Right ventricle myocardium inferior (tissue), 1 donor: ENCODE data around the gene NAT10. TPM values are rescaled to one million over a fixed set of nuclear protein-coding genes. Genes with fewer than 3 reads are reported as not detected.
A peak's percentile ranks its signal among the peaks of the same experiment; 100 is the strongest.

Experiments used
- ATAC-seq: fragments of 200-7000 bp; cut with Tn5 transposase; one replicate; pipeline ENCODE4 v1.9.1; 2020; ENCODE audit warnings: mild to moderate bottlenecking, moderate library complexity
- DNase-seq: peaks from one replicate; pipeline ENCODE4 v3.0.0; 2021; ENCODE audit errors: missing footprints
- intact Hi-C: fragments of 100-400 bp; cut with DNase I; formaldehyde crosslinking; loops from one replicate; pipeline ENCODE4 v1.11.0; 2022
- total RNA-seq: library from RNA; stranded (reverse); fragmentation: NEBNext Ultra II Directional; extraction: Animal tissue kit (Norgen Biotek cat#: 25700); gene quantifications from one replicate; pipeline ENCODE4 v1.2.1, GENCODE V29; 2021
- donor health status: DM: no; HTN: yes; CAD: no; lungs with severe emphysema.

Gene NAT10
- total RNA-seq, 1 donor from 2014 or later: 22.8 TPM

DNA sequence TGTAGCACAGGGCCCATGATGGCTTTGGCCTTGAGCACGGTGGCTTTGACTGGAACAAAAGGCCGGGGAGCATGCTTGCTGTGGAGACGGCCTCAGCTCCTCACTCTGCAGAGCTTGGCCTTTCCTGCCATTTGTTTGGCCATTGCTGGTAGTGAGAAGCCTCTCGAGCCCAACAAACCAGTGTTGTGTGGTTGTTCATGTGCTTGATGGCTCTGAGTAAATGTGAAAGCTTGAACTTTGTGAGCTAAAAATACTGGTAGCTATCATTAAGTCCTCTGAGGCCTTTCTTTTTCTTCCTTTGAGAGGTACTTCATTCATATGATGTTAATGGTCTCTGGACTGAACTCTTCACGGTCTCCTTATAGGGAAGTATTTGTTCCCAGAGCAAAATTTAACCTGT lies 39.6 kb downstream of the NAT10 start:
- ATAC-seq (no peak), DNase-seq (no peak)
- intact Hi-C loops: no loop called here

DNA sequence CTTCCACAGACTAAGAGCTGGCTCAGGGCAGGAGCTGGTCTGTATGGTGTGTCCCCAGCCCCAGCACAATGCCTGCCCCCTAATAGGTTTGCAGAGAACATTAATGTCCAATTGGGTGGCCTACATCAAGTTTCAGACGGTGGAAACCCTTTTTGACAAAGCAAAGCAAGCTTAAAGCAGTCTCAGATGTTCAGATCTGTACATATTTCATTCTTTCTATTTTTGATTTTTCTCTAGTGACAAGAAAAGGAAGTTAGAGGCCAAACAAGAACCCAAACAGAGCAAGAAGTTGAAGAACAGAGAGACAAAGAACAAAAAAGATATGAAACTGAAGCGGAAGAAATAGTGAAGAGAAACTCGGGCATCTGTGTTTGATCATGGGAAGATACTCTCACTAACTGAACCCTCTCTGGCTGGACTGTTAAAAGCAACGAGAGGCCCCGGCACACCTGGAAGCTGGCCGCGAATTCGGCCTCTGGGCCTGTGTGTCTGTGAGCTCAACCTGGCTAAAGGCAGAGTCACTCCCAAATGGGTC lies 40.5 kb downstream of the NAT10 start:
- DNase-seq (no peak), ATAC-seq (no peak)
- intact Hi-C loops: no loop called here

DNA sequence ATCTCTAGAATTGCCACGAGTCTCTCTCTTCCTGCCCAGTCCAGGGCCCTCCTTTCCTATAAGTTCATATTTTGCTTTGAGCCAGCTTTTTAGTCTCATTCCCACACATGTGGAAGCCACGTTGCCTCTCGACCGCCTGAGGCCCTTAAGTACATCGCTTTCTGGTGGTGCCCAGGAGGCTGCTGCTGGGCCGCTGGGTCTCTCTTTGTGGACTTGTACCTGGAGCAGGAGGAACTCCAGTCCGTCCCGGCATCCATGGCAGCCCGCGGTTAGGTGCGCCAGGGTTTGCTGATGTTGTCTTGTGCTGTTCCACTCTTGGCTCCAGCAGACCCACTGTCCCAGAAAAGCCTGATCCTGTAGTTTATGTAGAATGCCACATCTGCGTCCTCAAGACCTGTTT lies 41.0 kb downstream of the NAT10 start:
- ATAC-seq: no peak
- intact Hi-C loops: no loop called here
- DNase-seq: no peak

GRCh38 chr11:34146866-34147265 lies 41.4 kb downstream of the NAT10 start:
- ATAC-seq (no peak), DNase-seq (no peak)
- intact Hi-C loops: no loop called here

GRCh38 chr11:34147581-34147980 lies 42.2 kb downstream of the NAT10 start:
- ATAC-seq (no peak), DNase-seq (no peak)
- intact Hi-C loops: no loop called here

DNA sequence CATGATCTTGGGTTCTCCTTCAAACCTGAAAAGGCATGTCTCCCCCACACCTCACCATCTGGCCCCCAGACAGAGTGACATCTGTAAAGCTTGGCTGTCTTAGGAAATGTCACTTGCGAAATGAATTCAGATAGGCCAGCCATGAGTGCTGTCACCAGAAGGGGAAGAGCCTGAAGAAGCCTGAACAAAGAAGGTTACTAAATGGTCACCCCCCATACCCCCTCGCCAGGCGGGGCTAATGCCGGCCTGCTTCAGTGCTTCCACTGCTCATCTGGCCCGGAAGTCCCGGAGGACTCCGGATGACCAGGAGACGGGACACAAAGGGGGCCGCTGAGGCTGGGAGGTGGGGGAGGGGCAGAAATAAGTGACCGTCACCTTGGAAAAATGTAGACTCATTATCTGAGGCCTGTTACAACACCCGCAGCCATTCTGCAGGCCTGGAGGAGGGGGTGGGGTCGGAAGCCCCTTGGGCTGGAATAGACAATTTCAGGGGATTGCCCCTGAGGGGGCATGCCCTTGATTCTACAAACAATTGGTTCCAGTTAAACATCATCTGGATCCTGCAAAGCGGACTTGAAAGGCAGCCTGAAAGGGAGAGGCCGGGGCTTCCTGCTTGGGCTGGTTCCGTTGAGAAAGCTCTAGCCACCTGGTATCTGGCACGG lies 43.2 kb downstream of the NAT10 start:
- ATAC-seq: no peak
- intact Hi-C loops: no loop called here
- no peak for DNase-seq

GRCh38 chr11:34149274-34149673 lies 43.8 kb downstream of the NAT10 start:
- intact Hi-C loops: no loop called here
- no peak for ATAC-seq
- no peak for DNase-seq

DNA sequence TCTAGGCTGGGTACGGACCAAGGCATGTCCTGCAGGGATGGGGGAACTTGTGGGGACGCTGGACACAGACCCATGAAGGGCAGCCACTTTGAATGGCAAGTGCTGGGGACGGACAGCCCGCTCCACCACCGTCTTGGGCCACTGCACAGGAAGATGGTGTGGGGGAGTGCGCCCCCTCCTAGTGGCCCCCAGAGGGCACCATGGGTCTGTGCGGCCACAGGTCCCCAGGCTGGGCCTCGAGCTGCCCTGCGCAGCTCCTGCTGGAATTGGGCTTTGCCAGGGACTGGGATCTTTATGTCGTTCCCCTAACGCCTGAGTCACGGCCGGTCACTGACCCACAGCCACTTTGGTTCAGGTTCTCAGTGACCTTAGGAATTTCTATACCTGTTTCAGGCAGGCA lies 44.4 kb downstream of the NAT10 start:
- ATAC-seq (peak; percentile 32), DNase-seq (no peak)
- intact Hi-C loops: no loop called here

- no peak for DNase-seq
Measured at GRCh38 chr11:34150494-34151151, 45.2 kb downstream of the NAT10 start.

DNA sequence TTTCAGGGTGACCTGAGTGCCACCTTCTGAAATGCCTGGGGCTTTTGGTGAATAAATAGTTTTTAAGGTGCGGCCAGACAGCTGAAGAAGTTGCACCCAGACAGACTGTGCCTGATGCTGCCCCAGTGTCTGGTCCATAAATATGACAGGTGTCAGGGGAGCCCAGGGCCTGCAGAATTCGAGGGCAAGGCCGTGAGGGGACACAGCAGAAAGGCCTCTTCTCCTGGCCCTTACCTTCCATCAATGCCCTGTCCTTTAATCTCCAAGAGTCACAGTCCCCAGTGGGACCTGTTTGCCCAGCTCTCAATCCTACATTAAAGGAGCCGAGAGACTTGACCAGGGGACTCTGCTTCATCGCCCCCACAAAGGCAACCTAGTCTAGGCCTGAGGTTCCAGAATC lies 45.7 kb downstream of the NAT10 start:
- no peak for DNase-seq
- intact Hi-C loops: no loop called here
- no peak for ATAC-seq

More at GRCh38 chr11:34150494-34151151, 45.2 kb downstream of the NAT10 start:
- intact Hi-C loops: no loop called here
- no peak for ATAC-seq

- ATAC-seq (no peak), DNase-seq (no peak)
- intact Hi-C loops: no loop called here
Measured at GRCh38 chr11:34151916-34152845, 46.8 kb downstream of the NAT10 start.

- DNase-seq: no peak
- intact Hi-C loops: no loop called here
- ATAC-seq: no peak
Measured at GRCh38 chr11:34154059-34154875, 48.8 kb downstream of the NAT10 start.

DNA sequence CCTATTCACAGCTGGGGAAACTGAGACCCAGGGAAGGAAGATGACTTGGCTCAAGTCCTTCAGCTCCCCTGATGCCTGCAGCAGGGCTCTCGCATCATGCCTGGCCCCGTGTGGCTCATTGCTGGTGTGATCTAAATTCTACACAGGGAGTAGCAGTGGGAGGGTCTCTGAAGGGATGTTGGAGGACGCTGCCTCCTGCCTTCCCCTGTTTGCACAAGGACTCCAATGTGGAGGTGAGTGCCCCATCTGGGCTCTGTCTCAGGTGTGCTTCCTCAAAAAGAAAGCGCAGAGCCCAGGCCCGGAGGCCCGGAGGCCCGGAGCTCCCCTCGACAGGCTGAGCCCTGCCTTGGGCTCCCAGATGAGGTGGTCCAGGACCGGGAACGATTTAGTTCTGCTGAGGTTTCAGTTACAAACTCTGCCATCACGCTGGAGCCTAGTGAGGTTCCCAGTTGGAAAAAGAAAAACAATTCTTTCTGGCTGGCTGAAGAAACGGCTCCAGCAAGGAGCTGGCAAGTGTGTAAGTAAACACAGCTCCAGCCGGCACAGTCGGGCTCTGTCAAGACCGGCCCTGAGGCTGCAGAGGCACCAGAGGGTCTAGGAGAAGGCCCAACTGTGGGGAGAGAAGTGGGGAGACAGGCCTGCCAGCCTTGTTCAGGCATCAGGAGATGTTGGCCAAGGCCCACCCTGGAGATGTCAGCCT lies 49.8 kb downstream of the NAT10 start:
- intact Hi-C loops: no loop called here
- DNase-seq (no peak), ATAC-seq (no peak)

DNA sequence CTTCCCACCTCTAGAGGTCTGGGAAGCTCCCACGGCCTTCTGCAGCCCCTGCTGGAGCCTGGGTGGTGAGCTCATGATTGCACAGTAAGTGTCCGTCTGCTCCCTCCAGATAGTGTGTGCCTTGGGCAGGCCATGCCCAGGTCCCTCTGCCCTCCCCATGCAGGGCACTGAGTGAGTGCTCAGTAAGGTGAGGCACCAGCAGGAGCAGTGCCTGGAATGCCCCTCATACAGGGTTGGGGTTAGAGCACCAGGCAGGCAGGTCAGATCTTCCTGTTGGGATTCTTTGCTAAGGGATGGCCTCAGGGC lies 50.3 kb downstream of the NAT10 start:
- ATAC-seq (no peak), DNase-seq (no peak)
- intact Hi-C loops: no loop called here

DNA sequence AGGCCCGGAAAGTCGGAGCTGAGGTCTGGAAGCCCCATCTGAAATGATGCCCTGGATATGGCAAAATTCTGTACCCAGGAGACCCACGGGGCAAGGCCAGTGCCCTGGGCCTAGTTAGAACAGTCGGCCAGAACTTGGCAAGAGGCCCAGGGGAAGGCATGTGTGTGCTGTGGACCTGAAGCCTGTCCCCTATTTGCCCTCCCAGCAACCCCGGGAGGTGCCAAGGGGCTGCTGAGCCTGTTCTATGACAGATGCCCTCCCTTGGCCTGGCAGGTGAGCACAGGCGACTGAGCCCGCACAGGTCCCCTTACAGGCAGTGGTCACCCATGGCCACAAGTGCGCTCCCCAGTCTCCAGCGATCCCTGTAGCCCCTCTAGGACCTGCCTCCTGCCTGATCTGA lies 51.7 kb downstream of the NAT10 start:
- ATAC-seq (peak; percentile 36), DNase-seq (no peak)
- intact Hi-C loops: no loop called here

DNA sequence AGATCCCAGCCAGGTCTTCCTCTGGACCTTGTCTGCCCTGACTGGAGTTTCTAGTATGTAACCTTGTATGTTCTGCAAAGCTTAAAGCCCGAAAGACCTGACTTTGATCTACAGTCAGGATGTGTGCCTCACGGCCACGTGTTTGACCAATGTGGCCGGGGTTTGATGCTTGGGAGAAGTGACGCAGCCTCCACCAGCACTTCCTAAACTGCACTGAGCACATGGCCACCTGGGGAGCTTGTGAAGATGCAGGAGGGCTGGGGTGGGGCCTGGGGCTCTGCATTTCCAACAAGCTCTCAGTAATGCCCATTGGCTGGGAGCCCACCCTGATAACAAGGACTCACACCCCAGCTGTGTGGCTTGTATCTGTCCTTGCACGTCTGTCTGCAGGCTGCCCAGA lies 53.2 kb downstream of the NAT10 start:
- ATAC-seq (no peak), DNase-seq (no peak)
- intact Hi-C loops: no loop called here

DNA sequence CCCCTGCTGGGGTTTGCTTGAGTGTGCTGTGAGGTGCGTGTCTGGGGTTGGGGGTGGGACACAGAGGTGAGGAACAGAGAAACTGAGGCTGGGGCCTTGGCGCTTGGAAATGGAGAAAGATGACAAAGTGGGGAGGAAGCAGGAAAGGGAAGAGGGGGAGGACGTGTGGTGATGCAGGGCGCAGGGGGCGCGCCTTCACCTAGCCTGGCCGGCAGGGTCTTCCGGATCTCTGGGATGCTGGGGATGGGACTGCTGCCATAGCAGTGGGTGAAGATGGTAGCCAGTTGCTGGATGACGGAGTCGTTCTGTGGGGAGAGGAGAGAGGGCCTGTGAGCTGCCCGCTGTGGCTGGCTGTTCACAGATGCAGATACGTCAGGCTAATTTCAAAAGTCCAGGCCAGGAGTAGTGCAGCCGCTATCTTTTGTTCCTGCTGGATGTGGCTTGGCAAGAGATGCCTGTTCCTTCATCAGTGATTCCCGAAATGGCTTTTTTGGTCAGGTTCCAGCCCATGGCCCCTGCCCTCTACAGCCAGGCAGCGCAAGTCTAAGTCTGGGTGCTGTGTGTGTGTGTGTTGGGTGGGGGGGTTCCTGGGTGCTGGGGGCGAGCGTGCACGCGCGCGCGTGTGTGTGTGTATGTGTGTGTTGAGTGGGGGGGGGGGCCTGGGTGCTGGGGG lies 54.8 kb downstream of the NAT10 start:
- ATAC-seq (peak; percentile 73), DNase-seq (no peak)
- intact Hi-C loops: no loop called here

- DNase-seq (no peak), ATAC-seq (no peak)
- intact Hi-C loops: no loop called here
Measured at GRCh38 chr11:34160791-34161190, 55.4 kb downstream of the NAT10 start.
